ENCODE data around the gene ABRAXAS1. TPM values are rescaled to one million over a fixed set of nuclear protein-coding genes. Genes with fewer than 3 reads are reported as not detected.

Gene ABRAXAS1
- polyA plus RNA-seq, 1 donor from 2014 or later = 7.6 TPM

DNA sequence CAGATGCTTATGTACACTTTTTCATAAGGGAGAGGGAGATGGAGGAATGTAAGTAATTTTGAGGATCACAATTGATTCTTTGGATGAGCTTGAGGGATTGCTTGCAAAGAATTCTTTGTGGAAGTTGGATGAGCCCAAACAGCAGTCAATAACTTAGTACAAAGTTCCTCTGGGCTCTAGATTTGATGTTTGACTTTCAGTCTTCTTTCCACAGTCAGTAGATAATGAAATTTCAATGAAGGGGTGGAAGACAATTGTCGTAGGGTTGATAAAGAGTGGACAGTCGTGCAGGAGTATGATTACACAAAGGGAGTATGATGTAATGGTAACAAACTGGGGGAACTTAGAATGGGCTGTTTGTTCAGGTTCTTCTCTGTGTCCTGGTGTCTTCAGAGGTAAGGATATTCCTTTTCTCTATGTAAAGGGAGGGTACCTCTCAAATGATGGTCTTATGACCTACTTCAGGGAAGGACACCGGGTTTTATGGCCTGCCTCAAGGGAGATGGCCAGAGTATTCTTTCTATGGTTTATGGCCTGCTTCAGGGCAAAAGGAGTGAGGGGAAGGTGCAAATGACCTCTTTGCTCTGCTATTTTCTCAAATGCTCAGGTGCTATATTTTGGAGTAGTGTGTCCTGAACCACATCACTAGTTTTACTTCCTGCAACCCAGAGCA is 1.7 kb upstream of the ABRAXAS1 start:
- peak overlapping the region in 3 of 4 donors; percentile 26 to 52 (median 30) for H3K4me3 Mint-ChIP-seq
- peaks cover 7 to 12% (median 10%) of the 10 kb centered on the region in 3 donors for H3K4me1 Mint-ChIP-seq
- H3K9me3 Mint-ChIP-seq = no peaks in the 10 kb centered on the region
- H3K27ac Mint-ChIP-seq = peak overlapping the region; percentile 20 to 75 (median 53)
- no peaks in the 10 kb centered on the region for H3K27me3 Mint-ChIP-seq
- no peaks in the 10 kb centered on the region for H3K36me3 Mint-ChIP-seq

- H3K9me3 Mint-ChIP-seq = no peaks in the 10 kb centered on the region
- H3K36me3 Mint-ChIP-seq = peaks cover 2% of the 10 kb centered on the region
- peaks cover 0 to 10% (median 1%) of the 10 kb centered on the region in 3 donors for H3K4me1 Mint-ChIP-seq
- no peak overlapping the region for H3K27ac Mint-ChIP-seq
- H3K27me3 Mint-ChIP-seq = no peaks in the 10 kb centered on the region
- no peak overlapping the region for H3K4me3 Mint-ChIP-seq
Observed at GRCh38 chr4:83473966-83474365, 10.9 kb downstream of the ABRAXAS1 start.

DNA sequence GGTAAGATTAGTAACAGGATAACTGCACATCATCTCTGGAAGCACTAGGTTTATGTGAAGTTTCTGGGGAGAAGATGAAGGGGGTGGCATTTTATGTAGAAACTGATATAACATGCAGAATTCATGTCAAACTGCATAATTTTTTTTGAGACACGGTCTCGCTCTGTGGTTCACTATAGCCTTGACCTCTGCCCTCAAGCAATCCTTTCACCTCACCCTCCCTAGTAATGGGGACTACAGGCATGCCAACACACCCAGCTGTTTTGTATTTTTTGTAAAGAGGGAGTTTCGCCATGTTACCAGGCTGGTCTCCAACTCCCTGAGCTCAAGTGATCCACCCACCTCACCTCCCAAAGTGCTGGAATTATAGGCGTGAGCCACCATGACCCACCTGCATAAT is 11.5 kb downstream of the ABRAXAS1 start:
- no peaks in the 10 kb centered on the region for H3K9me3 Mint-ChIP-seq
- peaks cover 0 to 10% (median 1%) of the 10 kb centered on the region in 3 donors for H3K4me1 Mint-ChIP-seq
- no peak overlapping the region for H3K4me3 Mint-ChIP-seq
- H3K36me3 Mint-ChIP-seq = peaks cover 3% of the 10 kb centered on the region
- no peaks in the 10 kb centered on the region for H3K27me3 Mint-ChIP-seq
- no peak overlapping the region for H3K27ac Mint-ChIP-seq

- Mint-ChIP-seq H3K27me3 (no peaks in the 10 kb centered on the region), H3K9me3 (no peaks in the 10 kb centered on the region), H3K4me1 (peaks cover 17 to 35% (median 28%) of the 10 kb centered on the region in 3 donors), H3K36me3 (peaks cover 6% of the 10 kb centered on the region), H3K27ac (peak overlapping the region; percentile 91 to 100 (median 100)), H3K4me3 (peak overlapping the region; percentile 95 to 100 (median 97))
Observed at GRCh38 chr4:83456184-83456501, 28.8 kb downstream of the ABRAXAS1 start.

DNA sequence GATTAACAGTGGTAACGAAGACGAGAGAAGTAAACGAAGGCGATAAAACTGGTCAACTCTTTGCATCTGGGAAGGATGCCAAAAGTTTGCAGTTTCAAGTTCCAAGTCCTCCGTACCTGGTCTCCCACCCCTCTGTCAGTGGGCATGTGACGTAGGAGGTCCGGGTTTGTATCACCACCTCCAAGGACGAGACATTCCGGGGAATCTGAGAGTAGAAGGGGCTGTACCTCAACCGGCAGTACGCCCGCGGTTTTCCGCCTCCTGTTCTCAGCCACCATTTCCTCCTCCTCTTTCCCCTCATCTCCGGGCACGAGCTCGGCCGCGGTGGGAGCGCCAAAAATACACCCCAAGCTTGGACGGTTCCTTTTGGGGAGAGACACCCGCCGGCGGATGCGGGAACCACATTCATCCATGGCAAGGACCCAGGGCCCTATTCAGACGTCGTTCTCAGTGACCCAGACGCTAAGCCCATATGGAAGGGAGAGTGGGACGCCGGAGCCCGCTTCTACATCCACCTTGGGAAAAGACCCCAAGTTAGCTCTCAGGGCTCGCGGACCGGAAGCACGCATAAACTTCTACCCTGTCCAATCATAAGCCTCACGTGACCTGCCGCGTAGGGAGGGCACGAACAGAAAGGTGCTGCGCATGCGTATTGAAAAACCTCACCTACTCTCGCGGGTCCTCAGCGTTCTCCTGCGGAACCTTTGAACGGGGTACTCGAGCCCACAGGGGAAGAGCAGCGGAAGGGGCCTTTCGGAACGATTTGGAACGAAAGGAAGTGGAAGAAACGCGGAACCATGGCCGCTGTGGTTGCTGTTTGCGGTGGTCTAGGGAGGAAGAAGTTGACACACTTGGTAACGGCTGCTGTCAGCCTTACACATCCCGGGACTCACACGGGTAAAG is 29.4 kb downstream of the ABRAXAS1 start, which contains the start of the genes HELQ and MRPS18C:
HELQ (minus strand) TSS at position 543 of the 903 bp plus-strand sequence; CDS start at position 413, 130 bp downstream.
MRPS18C (plus strand) TSS at position 778 of the 903 bp plus-strand sequence; CDS start at position 798, 20 bp downstream.
- peaks cover 17 to 35% (median 28%) of the 10 kb centered on the region in 3 donors for H3K4me1 Mint-ChIP-seq
- H3K9me3 Mint-ChIP-seq = no peaks in the 10 kb centered on the region
- H3K36me3 Mint-ChIP-seq = peaks cover 6% of the 10 kb centered on the region
- H3K27me3 Mint-ChIP-seq = no peaks in the 10 kb centered on the region
- H3K27ac Mint-ChIP-seq = peak within 1 kb of the TSS; percentile 91 to 100 (median 100)
- peak within 1 kb of the TSS; percentile 95 to 100 (median 97) for H3K4me3 Mint-ChIP-seq

- no peaks in the 10 kb centered on the region for H3K27me3 Mint-ChIP-seq
- no peaks in the 10 kb centered on the region for H3K9me3 Mint-ChIP-seq
- peak overlapping the region; percentile 95 to 100 (median 97) for H3K4me3 Mint-ChIP-seq
- H3K36me3 Mint-ChIP-seq = peaks cover 6% of the 10 kb centered on the region
- peak overlapping the region; percentile 91 to 100 (median 100) for H3K27ac Mint-ChIP-seq
- peaks cover 17 to 37% (median 28%) of the 10 kb centered on the region in 3 donors for H3K4me1 Mint-ChIP-seq
Observed at GRCh38 chr4:83454686-83455085, 30.2 kb downstream of the ABRAXAS1 start.

GRCh38 chr4:83449009-83449408 is 35.9 kb downstream of the ABRAXAS1 start:
- no peak overlapping the region for H3K4me3 Mint-ChIP-seq
- H3K36me3 Mint-ChIP-seq = peaks cover 4% of the 10 kb centered on the region
- peaks cover 13 to 15% (median 14%) of the 10 kb centered on the region in 3 donors for H3K4me1 Mint-ChIP-seq
- H3K27me3 Mint-ChIP-seq = no peaks in the 10 kb centered on the region
- no peak overlapping the region for H3K27ac Mint-ChIP-seq
- H3K9me3 Mint-ChIP-seq = no peaks in the 10 kb centered on the region

GRCh38 chr4:83440899-83441298 is 44.0 kb downstream of the ABRAXAS1 start:
- Mint-ChIP-seq H3K4me1 (peaks cover 12 to 14% (median 13%) of the 10 kb centered on the region in 3 donors), H3K4me3 (no peak overlapping the region), H3K36me3 (peaks cover 11% of the 10 kb centered on the region), H3K9me3 (no peaks in the 10 kb centered on the region), H3K27ac (peak overlapping the region in 2 of 3 donors; percentile 16 to 47), H3K27me3 (no peaks in the 10 kb centered on the region)

DNA sequence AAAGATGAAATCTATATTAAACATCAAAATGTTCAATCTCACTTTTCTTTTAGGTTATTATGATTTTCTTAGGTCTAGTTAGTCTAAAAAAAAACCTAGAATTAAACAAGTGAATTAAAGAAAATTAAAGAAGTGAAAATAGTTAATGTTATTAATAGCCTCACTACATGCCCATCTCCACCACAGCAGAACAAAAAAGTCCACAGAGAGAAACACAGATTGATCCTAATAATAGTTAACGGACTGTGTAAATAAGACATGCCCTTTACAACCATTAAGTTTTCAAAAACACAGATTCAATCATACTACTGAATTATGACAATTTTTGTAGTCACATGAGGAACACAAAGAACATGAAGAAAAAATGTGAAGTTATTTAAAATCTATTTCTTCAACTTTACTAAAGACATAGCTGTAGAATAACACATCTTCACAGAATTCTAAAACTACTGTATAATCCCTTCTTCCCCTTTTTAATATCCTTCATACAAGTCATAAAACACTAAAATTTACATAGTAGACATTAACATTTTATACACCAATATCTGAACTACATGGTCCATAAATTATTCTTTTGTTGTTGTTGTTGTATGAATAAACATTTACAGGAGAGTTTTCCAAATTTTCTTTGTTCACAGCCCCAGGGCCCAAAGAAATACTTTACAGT is 44.6 kb downstream of the ABRAXAS1 start:
- Mint-ChIP-seq H3K9me3 (no peaks in the 10 kb centered on the region), H3K4me1 (peaks cover 13 to 14% (median 13%) of the 10 kb centered on the region in 3 donors), H3K27ac (peak overlapping the region in 2 of 3 donors; percentile 0 to 47), H3K27me3 (no peaks in the 10 kb centered on the region), H3K36me3 (peaks cover 11% of the 10 kb centered on the region), H3K4me3 (peak overlapping the region in 2 of 4 donors; percentile 23 to 31)

- Mint-ChIP-seq H3K36me3 (peaks cover 11% of the 10 kb centered on the region), H3K27me3 (no peaks in the 10 kb centered on the region), H3K4me1 (peaks cover 12 to 13% (median 13%) of the 10 kb centered on the region in 3 donors), H3K4me3 (peak overlapping the region in 1 of 4 donors; percentile 47), H3K9me3 (no peaks in the 10 kb centered on the region), H3K27ac (no peak overlapping the region)
Observed at GRCh38 chr4:83438719-83439118, 46.2 kb downstream of the ABRAXAS1 start.

DNA sequence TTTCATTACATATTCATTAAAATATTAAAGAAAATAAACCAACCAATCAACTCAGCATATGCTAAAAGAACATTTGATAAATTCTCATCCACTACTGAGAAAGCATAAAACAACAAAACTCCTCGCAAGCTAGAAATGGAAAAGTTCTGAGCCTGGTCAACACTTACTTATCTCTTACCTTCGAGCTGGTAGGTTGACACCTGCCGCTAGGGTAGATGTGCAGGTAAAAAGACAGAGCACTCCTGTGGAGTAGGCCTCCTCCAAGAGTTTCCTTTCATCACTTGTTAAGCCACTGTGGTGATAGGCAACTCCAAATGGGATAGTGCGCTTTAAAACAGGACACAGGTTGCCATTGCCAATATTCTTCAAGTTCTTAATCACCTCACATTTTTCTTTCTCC is 48.2 kb downstream of the ABRAXAS1 start:
- Mint-ChIP-seq H3K9me3 (no peaks in the 10 kb centered on the region), H3K27me3 (no peaks in the 10 kb centered on the region), H3K36me3 (peaks cover 15% of the 10 kb centered on the region), H3K4me3 (no peak overlapping the region), H3K27ac (no peak overlapping the region), H3K4me1 (peaks cover 12 to 17% (median 13%) of the 10 kb centered on the region in 3 donors)

- H3K9me3 Mint-ChIP-seq = no peaks in the 10 kb centered on the region
- H3K4me1 Mint-ChIP-seq = peaks cover 2 to 4% (median 2%) of the 10 kb centered on the region in 3 donors
- peaks cover 4% of the 10 kb centered on the region for H3K36me3 Mint-ChIP-seq
- H3K27ac Mint-ChIP-seq = no peak overlapping the region
- H3K27me3 Mint-ChIP-seq = no peaks in the 10 kb centered on the region
- no peak overlapping the region for H3K4me3 Mint-ChIP-seq
Observed at GRCh38 chr4:83431200-83431599, 53.7 kb downstream of the ABRAXAS1 start.

- no peak overlapping the region for H3K27ac Mint-ChIP-seq
- peaks cover 8% of the 10 kb centered on the region for H3K36me3 Mint-ChIP-seq
- H3K4me1 Mint-ChIP-seq = no peaks in the 10 kb centered on the region
- H3K27me3 Mint-ChIP-seq = no peaks in the 10 kb centered on the region
- no peaks in the 10 kb centered on the region for H3K9me3 Mint-ChIP-seq
- no peak overlapping the region for H3K4me3 Mint-ChIP-seq
Observed at GRCh38 chr4:83418211-83418610, 66.7 kb downstream of the ABRAXAS1 start.

GRCh38 chr4:83417566-83417965 is 67.3 kb downstream of the ABRAXAS1 start:
- H3K9me3 Mint-ChIP-seq = no peaks in the 10 kb centered on the region
- H3K27me3 Mint-ChIP-seq = no peaks in the 10 kb centered on the region
- no peak overlapping the region for H3K27ac Mint-ChIP-seq
- peaks cover 7% of the 10 kb centered on the region for H3K36me3 Mint-ChIP-seq
- H3K4me3 Mint-ChIP-seq = no peak overlapping the region
- H3K4me1 Mint-ChIP-seq = no peaks in the 10 kb centered on the region

DNA sequence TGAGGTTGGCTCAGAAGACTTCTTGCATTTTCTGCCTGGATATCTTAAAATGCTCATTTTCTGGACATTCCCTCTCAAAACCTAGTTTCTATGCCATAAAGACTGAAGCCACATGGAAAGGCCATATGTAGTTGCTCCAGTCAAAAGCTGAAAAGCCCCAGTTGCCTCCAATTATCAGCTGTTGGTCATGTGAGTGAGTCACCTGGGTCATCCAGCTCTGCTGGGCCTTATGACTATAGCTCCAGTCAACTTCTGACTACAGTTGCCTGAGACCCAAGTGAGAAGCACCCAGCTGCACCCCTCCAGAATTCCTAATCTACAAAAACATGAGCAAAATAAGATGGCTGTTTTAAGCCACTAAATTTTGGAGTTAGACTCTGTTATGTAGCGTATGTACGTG is 71.2 kb downstream of the ABRAXAS1 start:
- H3K27ac Mint-ChIP-seq = no peak overlapping the region
- H3K27me3 Mint-ChIP-seq = no peaks in the 10 kb centered on the region
- peaks cover 6% of the 10 kb centered on the region for H3K36me3 Mint-ChIP-seq

More for the DNA sequence above, 71.2 kb downstream of the ABRAXAS1 start:
- no peaks in the 10 kb centered on the region for H3K4me1 Mint-ChIP-seq
- no peak overlapping the region for H3K4me3 Mint-ChIP-seq
- H3K9me3 Mint-ChIP-seq = no peaks in the 10 kb centered on the region
